HL-60/S4 treated with retinoic acid at 250 ng/mL for 4 days and 3 days (cell line): ENCODE results near the gene BCAS3.
"Not testable (repeated sequence)": the region's sequence is repeated elsewhere in the genome, so short reads cannot be mapped to it uniquely, and the experiment has no call there.

Experiments
- in situ Hi-C: fragments of 300-500 bp; cut with MboI; formaldehyde crosslinking; loops from 2 replicates; pipeline ENCODE4 v1.7.0; 2022; ENCODE audit warnings: low sequenced_read_pairs

BCAS3 gene

GRCh38 chr17:61140081-61140786 is 462.6 kb downstream of the BCAS3 start:
- in situ Hi-C loops = no loop called here

GRCh38 chr17:61143026-61143425 is 465.4 kb downstream of the BCAS3 start:
- in situ Hi-C loops = no loop called here

- in situ Hi-C loops = no loop called here
Measured at GRCh38 chr17:61144137-61144536, 466.5 kb downstream of the BCAS3 start.

GRCh38 chr17:61144617-61145564 is 467.2 kb downstream of the BCAS3 start:
- in situ Hi-C loops = no loop called here

GRCh38 chr17:61146833-61147232 is 469.2 kb downstream of the BCAS3 start:
- in situ Hi-C loops = not testable (repeated sequence)

GRCh38 chr17:61149106-61149825 is 471.6 kb downstream of the BCAS3 start:
- in situ Hi-C loops = no loop called here

GRCh38 chr17:61149862-61150362 is 472.3 kb downstream of the BCAS3 start:
- in situ Hi-C loops = no loop called here

- in situ Hi-C loops = no loop called here
Measured at GRCh38 chr17:61150686-61151299, 473.1 kb downstream of the BCAS3 start.

- in situ Hi-C loops = no loop called here
Measured at GRCh38 chr17:61152898-61153297, 475.2 kb downstream of the BCAS3 start.

GRCh38 chr17:61155590-61156237 is 478.1 kb downstream of the BCAS3 start:
- in situ Hi-C loops = no loop called here

GRCh38 chr17:61157246-61157886 is 479.7 kb downstream of the BCAS3 start:
- in situ Hi-C loops = no loop called here

GRCh38 chr17:61158376-61158775 is 480.7 kb downstream of the BCAS3 start:
- in situ Hi-C loops = no loop called here

GRCh38 chr17:61159221-61159814 is 481.7 kb downstream of the BCAS3 start:
- in situ Hi-C loops = no loop called here

GRCh38 chr17:61160204-61160603 is 482.6 kb downstream of the BCAS3 start:
- in situ Hi-C loops = no loop called here

GRCh38 chr17:61160789-61161445 is 483.3 kb downstream of the BCAS3 start:
- in situ Hi-C loops = no loop called here

GRCh38 chr17:61161615-61162134 is 484.0 kb downstream of the BCAS3 start:
- in situ Hi-C loops = no loop called here

GRCh38 chr17:61164517-61164916 is 486.9 kb downstream of the BCAS3 start:
- in situ Hi-C loops = no loop called here

GRCh38 chr17:61167075-61167474 is 489.4 kb downstream of the BCAS3 start:
- in situ Hi-C loops = no loop called here

GRCh38 chr17:61168506-61168905 is 490.9 kb downstream of the BCAS3 start:
- in situ Hi-C loops = no loop called here
